Liver (tissue), 3 donors: ENCODE data around the gene PRMT7.

Source experiments
- CTCF ChIP-seq: fragments of 150-350 bp; IDR thresholded peaks from 2 replicates; pipeline ENCODE4 v1.5.1; 2017; ENCODE audit warnings: improper control_type of control experiment, low read depth, low read length; ENCODE audit not compliant: missing input control
- JUND ChIP-seq, 2 donors: IDR thresholded peaks; 2 replicates each; pipeline ENCODE4 v1.6.1; 2016; ENCODE audit warnings: antibody characterized with exemption in 2 of 2
- MAX ChIP-seq: IDR thresholded peaks from 2 replicates; pipeline ENCODE4 v1.6.1; 2016; ENCODE audit warnings: antibody characterized with exemption
- RAD21 ChIP-seq, 2 donors: IDR thresholded peaks; 2 replicates each; pipeline ENCODE4 v1.6.1; 2016; ENCODE audit warnings: antibody characterized with exemption in 2 of 2, mild to moderate bottlenecking in 2 of 2
- donor health status: healthy.
- donor health status: healthy.

- TF ChIP-seq RAD21 (IDR thresholded peaks at IDR 0.05) (no peak), MAX (no peak), CTCF (no peak), JUND (IDR thresholded peaks at IDR 0.05) (no peak)
Observed at GRCh38 chr16:68345351-68345810, 34.6 kb downstream of the PRMT7 start.
